BLaER1 (cell line): ENCODE data around the gene EPB42.
A peak's percentile ranks its signal among the peaks of the same experiment; 100 is the strongest.

Source experiments
- H3K27ac ChIP-seq: shearing (Covaris generic); formaldehyde crosslinking; 2 replicates; pipeline ENCODE4 v1.8.1; 2022
- H3K27me3 ChIP-seq: shearing (Covaris generic); formaldehyde crosslinking; 2 replicates; pipeline ENCODE4 v1.8.1; 2022
- H3K36me3 ChIP-seq: shearing (Covaris generic); formaldehyde crosslinking; 2 replicates; pipeline ENCODE4 v1.8.1; 2022
- H3K4me1 ChIP-seq: shearing (Covaris generic); formaldehyde crosslinking; 2 replicates; pipeline ENCODE4 v1.8.1; 2022
- H3K4me2 ChIP-seq: shearing (Covaris generic); formaldehyde crosslinking; 2 replicates; pipeline ENCODE4 v1.8.1; 2022
- H3K4me3 ChIP-seq: shearing (Covaris generic); formaldehyde crosslinking; 2 replicates; pipeline ENCODE4 v1.8.1; 2022
- H3K9ac ChIP-seq: shearing (Covaris generic); formaldehyde crosslinking; 2 replicates; pipeline ENCODE4 v1.8.1; 2022
- H3K9me3 ChIP-seq: shearing (Covaris generic); formaldehyde crosslinking; 2 replicates; pipeline ENCODE4 v1.8.1; 2022
- H4K20me1 ChIP-seq: shearing (Covaris generic); formaldehyde crosslinking; 2 replicates; pipeline ENCODE4 v1.8.1; 2022
- Cebpa-rat ChIP-seq: shearing (Covaris generic); IDR thresholded peaks from 2 replicates; pipeline ENCODE4 v1.8.1; 2022

The EPB42 gene

GRCh38 chr15:43243020-43243645 is 22.3 kb upstream of the EPB42 start:
- Histone ChIP-seq H3K9ac (no peak overlapping the region), H3K4me1 (peaks cover 30% of the 10 kb centered on the region), H3K4me2 (no peak overlapping the region), H3K4me3 (no peak overlapping the region), H4K20me1 (no peaks in the 10 kb centered on the region), H3K36me3 (no peaks in the 10 kb centered on the region), H3K27me3 (no peaks in the 10 kb centered on the region), H3K9me3 (no peaks in the 10 kb centered on the region), H3K27ac (no peak overlapping the region)
- TF ChIP-seq Cebpa-rat = no peak

- Histone ChIP-seq H3K9me3 (no peaks in the 10 kb centered on the region), H3K27me3 (no peaks in the 10 kb centered on the region), H3K36me3 (no peaks in the 10 kb centered on the region), H3K9ac (no peak overlapping the region), H3K27ac (no peak overlapping the region), H4K20me1 (no peaks in the 10 kb centered on the region), H3K4me3 (no peak overlapping the region), H3K4me1 (peaks cover 35% of the 10 kb centered on the region), H3K4me2 (no peak overlapping the region)
- no peak for TF ChIP-seq Cebpa-rat
These were observed 21.8 kb upstream of the EPB42 start for GRCh38 chr15:43242616-43243015.

- Histone ChIP-seq H3K4me2 (no peak overlapping the region), H3K27me3 (no peaks in the 10 kb centered on the region)
- TF ChIP-seq Cebpa-rat = no peak
These were observed 20.3 kb upstream of the EPB42 start for GRCh38 chr15:43241100-43241499.

GRCh38 chr15:43239732-43240491 is 19.1 kb upstream of the EPB42 start:
- H3K9ac ChIP-seq = peak overlapping the region; percentile 38

More at GRCh38 chr15:43241100-43241499, 20.3 kb upstream of the EPB42 start:
- H3K4me3 ChIP-seq = no peak overlapping the region
- no peak overlapping the region for H3K27ac ChIP-seq
- no peak overlapping the region for H3K9ac ChIP-seq
- peaks cover 45% of the 10 kb centered on the region for H3K4me1 ChIP-seq
- H3K9me3 ChIP-seq = no peaks in the 10 kb centered on the region
- no peaks in the 10 kb centered on the region for H3K36me3 ChIP-seq
- no peaks in the 10 kb centered on the region for H4K20me1 ChIP-seq

GRCh38 chr15:43238671-43239131 is 17.9 kb upstream of the EPB42 start:
- no peak overlapping the region for H3K9ac ChIP-seq
- no peak overlapping the region for H3K4me3 ChIP-seq
- peaks cover 67% of the 10 kb centered on the region for H3K4me1 ChIP-seq
- no peak for TF ChIP-seq Cebpa-rat
- H3K4me2 ChIP-seq = peak overlapping the region; percentile 80
- peak overlapping the region; percentile 77 for H3K27ac ChIP-seq
- no peaks in the 10 kb centered on the region for H4K20me1 ChIP-seq
- H3K27me3 ChIP-seq = no peaks in the 10 kb centered on the region
- no peaks in the 10 kb centered on the region for H3K36me3 ChIP-seq
- H3K9me3 ChIP-seq = no peaks in the 10 kb centered on the region

More at GRCh38 chr15:43239732-43240491, 19.1 kb upstream of the EPB42 start:
- Histone ChIP-seq H3K27ac (peak overlapping the region; percentile 77), H3K4me3 (no peak overlapping the region), H3K4me2 (peak overlapping the region; percentile 80), H4K20me1 (no peaks in the 10 kb centered on the region), H3K36me3 (no peaks in the 10 kb centered on the region), H3K9me3 (no peaks in the 10 kb centered on the region), H3K4me1 (peaks cover 55% of the 10 kb centered on the region), H3K27me3 (no peaks in the 10 kb centered on the region)
- TF ChIP-seq Cebpa-rat = no peak

DNA sequence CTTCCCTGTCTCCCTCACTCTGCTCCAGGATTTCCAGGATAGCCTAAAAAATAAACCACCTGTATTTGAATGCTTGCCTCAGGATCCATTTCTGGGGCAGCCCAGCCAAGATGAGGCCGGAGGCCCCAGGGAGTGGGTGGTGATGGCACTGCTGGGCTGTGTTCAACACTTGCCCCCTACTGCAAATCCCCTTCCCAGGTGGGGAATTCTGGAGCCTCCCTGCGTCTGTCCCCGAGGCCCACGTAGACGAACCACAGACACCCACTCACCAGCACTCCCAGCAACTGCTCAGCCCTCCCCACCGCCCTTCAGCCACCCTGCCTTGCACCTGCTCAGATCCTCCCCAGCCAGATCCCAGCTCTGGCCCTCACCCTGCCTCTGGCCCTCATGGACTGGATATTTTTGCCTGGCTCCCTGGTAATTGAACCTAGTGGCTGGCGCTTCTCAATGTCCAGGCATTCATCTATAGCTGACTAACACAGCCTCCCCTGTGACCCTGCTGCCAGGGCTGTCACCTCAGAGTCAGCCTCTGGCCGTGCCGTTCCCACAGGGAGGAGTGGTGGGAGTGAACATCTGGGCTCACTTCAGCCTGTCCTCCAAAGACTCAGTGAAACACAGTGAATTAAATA is 17.1 kb upstream of the EPB42 start:
- Histone ChIP-seq H3K9ac (0 out of 2 replicates have a peak overlapping the region, but pooled peaks have one; percentile 10), H3K4me1 (peaks cover 75% of the 10 kb centered on the region)

DNA sequence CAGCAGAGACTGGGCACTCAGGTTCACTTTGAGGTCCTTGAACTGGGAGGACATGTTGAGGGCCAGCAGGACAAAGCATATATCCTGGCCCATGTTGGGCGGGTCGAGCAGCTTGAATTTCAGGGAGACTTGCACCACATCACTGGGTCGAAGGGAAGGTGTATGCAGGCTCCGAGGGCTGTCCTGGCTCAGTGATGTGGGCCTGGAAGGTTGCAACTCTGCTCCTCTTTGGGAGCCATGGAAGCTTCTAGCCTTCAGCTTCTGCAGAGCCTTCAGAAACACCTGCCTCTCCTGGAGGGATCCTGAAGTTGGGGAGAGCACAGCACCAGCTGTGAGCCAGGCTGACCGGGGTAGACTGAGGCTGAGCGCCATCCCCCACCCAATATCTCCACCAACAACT is 14.7 kb upstream of the EPB42 start:
- no peak overlapping the region for H3K9ac ChIP-seq
- H3K4me1 ChIP-seq = peaks cover 76% of the 10 kb centered on the region
- no peak for TF ChIP-seq Cebpa-rat
- H3K4me2 ChIP-seq = peak overlapping the region; percentile 80
- H3K4me3 ChIP-seq = no peak overlapping the region
- no peaks in the 10 kb centered on the region for H3K36me3 ChIP-seq
- no peaks in the 10 kb centered on the region for H3K27me3 ChIP-seq
- no peaks in the 10 kb centered on the region for H4K20me1 ChIP-seq
- no peaks in the 10 kb centered on the region for H3K9me3 ChIP-seq
- H3K27ac ChIP-seq = peak overlapping the region; percentile 77

More for the DNA sequence above, 17.1 kb upstream of the EPB42 start:
- H3K36me3 ChIP-seq = no peaks in the 10 kb centered on the region
- no peak for TF ChIP-seq Cebpa-rat
- H3K4me2 ChIP-seq = peak overlapping the region; percentile 80
- H3K27ac ChIP-seq = peak overlapping the region; percentile 77
- no peaks in the 10 kb centered on the region for H3K27me3 ChIP-seq
- H4K20me1 ChIP-seq = no peaks in the 10 kb centered on the region
- no peak overlapping the region for H3K4me3 ChIP-seq
- no peaks in the 10 kb centered on the region for H3K9me3 ChIP-seq

- no peak overlapping the region for H3K4me3 ChIP-seq
- no peaks in the 10 kb centered on the region for H3K36me3 ChIP-seq
- H3K4me2 ChIP-seq = no peak overlapping the region
- H3K9me3 ChIP-seq = no peaks in the 10 kb centered on the region
- no peak for TF ChIP-seq Cebpa-rat
- H3K9ac ChIP-seq = no peak overlapping the region
- H3K27me3 ChIP-seq = no peaks in the 10 kb centered on the region
- H4K20me1 ChIP-seq = no peaks in the 10 kb centered on the region
- peaks cover 46% of the 10 kb centered on the region for H3K4me1 ChIP-seq
- H3K27ac ChIP-seq = no peak overlapping the region
These were observed 11.6 kb upstream of the EPB42 start for GRCh38 chr15:43232289-43232874.

DNA sequence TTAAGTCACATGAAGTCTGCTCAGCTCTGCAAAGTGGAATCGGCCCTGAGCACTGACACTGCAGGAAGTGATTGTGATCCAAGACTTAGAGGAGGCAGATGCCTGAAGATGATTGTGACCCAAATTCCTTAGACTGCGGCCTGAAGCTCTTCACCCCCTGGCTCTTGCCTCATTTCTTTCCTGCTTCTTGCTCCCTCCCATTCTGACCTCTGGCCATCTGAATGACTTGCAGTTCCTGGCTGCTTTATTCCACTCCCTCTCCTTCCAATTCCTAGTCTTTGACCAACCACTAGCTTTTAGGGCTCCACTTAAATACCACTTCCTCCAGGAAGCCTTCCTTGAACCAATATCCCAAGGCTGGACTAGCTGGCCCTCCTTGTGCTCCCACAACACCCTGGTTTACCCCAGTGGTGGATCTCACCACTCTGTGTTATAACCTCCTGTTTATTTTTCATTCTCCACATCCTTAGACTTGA is 9.9 kb upstream of the EPB42 start:
- Histone ChIP-seq H3K27me3 (no peaks in the 10 kb centered on the region), H3K9ac (no peak overlapping the region), H3K27ac (no peak overlapping the region), H3K4me3 (no peak overlapping the region), H3K9me3 (peaks cover 9% of the 10 kb centered on the region), H3K36me3 (no peaks in the 10 kb centered on the region), H3K4me2 (no peak overlapping the region), H3K4me1 (peaks cover 33% of the 10 kb centered on the region), H4K20me1 (no peaks in the 10 kb centered on the region)
- TF ChIP-seq Cebpa-rat = no peak
